Measurements from ENCODE around the gene SERPINA12.
"Not testable (repeated sequence)": the region's sequence is repeated elsewhere in the genome, so short reads cannot be mapped to it uniquely, and the experiment has no call there.

Gene SERPINA12

GRCh38 chr14:94498215-94498614 is 11.1 kb downstream of the SERPINA12 start:
- in situ Hi-C loops (cut with HindIII; ENCODE audit: low sequenced_read_pairs) = no loop called here

GRCh38 chr14:94494085-94494484 is 15.2 kb downstream of the SERPINA12 start:
- in situ Hi-C loops (cut with HindIII; ENCODE audit: low sequenced_read_pairs) = no loop called here

- in situ Hi-C loops (cut with HindIII; ENCODE audit: low sequenced_read_pairs) = no loop called here
These were observed 17.8 kb downstream of the SERPINA12 start for GRCh38 chr14:94491511-94491910.

- in situ Hi-C loops (cut with HindIII; ENCODE audit: low sequenced_read_pairs) = no loop called here
These were observed 19.9 kb downstream of the SERPINA12 start for GRCh38 chr14:94489336-94489735.

GRCh38 chr14:94486883-94487282 is 22.4 kb downstream of the SERPINA12 start:
- in situ Hi-C loops (cut with HindIII; ENCODE audit: low sequenced_read_pairs) = no loop called here

- in situ Hi-C loops (cut with HindIII; ENCODE audit: low sequenced_read_pairs) = no loop called here
These were observed 23.1 kb downstream of the SERPINA12 start for GRCh38 chr14:94485944-94486841.

GRCh38 chr14:94484481-94484880 is 24.8 kb downstream of the SERPINA12 start:
- in situ Hi-C loops (cut with HindIII; ENCODE audit: low sequenced_read_pairs) = no loop called here

GRCh38 chr14:94483729-94484275 is 25.5 kb downstream of the SERPINA12 start:
- in situ Hi-C loops (cut with HindIII; ENCODE audit: low sequenced_read_pairs) = no loop called here

GRCh38 chr14:94483071-94483451 is 26.2 kb downstream of the SERPINA12 start:
- in situ Hi-C loops (cut with HindIII; ENCODE audit: low sequenced_read_pairs) = no loop called here

GRCh38 chr14:94482132-94483070 is 26.9 kb downstream of the SERPINA12 start:
- in situ Hi-C loops (cut with HindIII; ENCODE audit: low sequenced_read_pairs) = not testable (repeated sequence)

GRCh38 chr14:94481468-94482131 is 27.7 kb downstream of the SERPINA12 start:
- in situ Hi-C loops (cut with HindIII; ENCODE audit: low sequenced_read_pairs) = no loop called here

GRCh38 chr14:94480809-94481208 is 28.5 kb downstream of the SERPINA12 start:
- in situ Hi-C loops (cut with HindIII; ENCODE audit: low sequenced_read_pairs) = no loop called here

GRCh38 chr14:94478420-94478819 is 30.8 kb downstream of the SERPINA12 start:
- in situ Hi-C loops (cut with HindIII; ENCODE audit: low sequenced_read_pairs) = no loop called here

- in situ Hi-C loops (cut with HindIII; ENCODE audit: low sequenced_read_pairs) = no loop called here
These were observed 33.2 kb downstream of the SERPINA12 start, which contains the start of gene SERPINA9 for GRCh38 chr14:94476023-94476422. SERPINA9 (minus strand) TSS chr14:94476197; CDS start chr14:94469840, 6,357 bp downstream.

GRCh38 chr14:94474581-94475031 is 34.7 kb downstream of the SERPINA12 start:
- in situ Hi-C loops (cut with HindIII; ENCODE audit: low sequenced_read_pairs) = no loop called here

GRCh38 chr14:94473666-94474410 is 35.4 kb downstream of the SERPINA12 start:
- in situ Hi-C loops (cut with HindIII; ENCODE audit: low sequenced_read_pairs) = no loop called here

- in situ Hi-C loops (cut with HindIII; ENCODE audit: low sequenced_read_pairs) = no loop called here
These were observed 36.4 kb downstream of the SERPINA12 start for GRCh38 chr14:94472842-94473241.

- in situ Hi-C loops (cut with HindIII; ENCODE audit: low sequenced_read_pairs) = no loop called here
These were observed 38.2 kb downstream of the SERPINA12 start for GRCh38 chr14:94471045-94471444.

- in situ Hi-C loops (cut with HindIII; ENCODE audit: low sequenced_read_pairs) = no loop called here
These were observed 39.0 kb downstream of the SERPINA12 start for GRCh38 chr14:94470311-94470710.

- in situ Hi-C loops (cut with HindIII; ENCODE audit: low sequenced_read_pairs) = no loop called here
These were observed 40.0 kb downstream of the SERPINA12 start for GRCh38 chr14:94469261-94469660.
